ENCODE measurements around the gene HSPB6.

HSPB6 gene

GRCh38 chr19:35790981-35791813 is 34.4 kb upstream of the HSPB6 start:
- POLR2A ChIA-PET = no interaction called here
- CTCF ChIA-PET = no interaction called here

GRCh38 chr19:35789978-35790944 is 33.4 kb upstream of the HSPB6 start:
- no peak overlapping the region for H3K4me3 ChIP-seq (ENCODE audit: low read depth, low read length)
- no peak for TF ChIP-seq CTCF (IDR thresholded peaks at IDR 0.05; ENCODE audit: insufficient read depth, low read length, missing control alignments)
- ChIA-PET POLR2A (no interaction called here), CTCF (interaction anchor here (1.0 kb wide), 1 partner anchor 14 kb away, joined by 3 read pairs; no protein-coding TSS in a partner anchor)
- no peak for DNase-seq (ENCODE audit: low read depth, low spot score)

More at GRCh38 chr19:35790981-35791813, 34.4 kb upstream of the HSPB6 start:
- DNase-seq (ENCODE audit: low read depth, low spot score) = no peak
- TF ChIP-seq CTCF (IDR thresholded peaks at IDR 0.05; ENCODE audit: insufficient read depth, low read length, missing control alignments) = no peak
- H3K4me3 ChIP-seq (ENCODE audit: low read depth, low read length) = no peak overlapping the region

- H3K4me3 ChIP-seq (ENCODE audit: low read depth, low read length) = no peak overlapping the region
- ChIA-PET POLR2A (no interaction called here), CTCF (interaction anchor here (1.0 kb wide), 1 partner anchor 13 kb away, joined by 3 read pairs; no protein-coding TSS in a partner anchor)
- no peak for TF ChIP-seq CTCF (IDR thresholded peaks at IDR 0.05; ENCODE audit: insufficient read depth, low read length, missing control alignments)
- no peak for DNase-seq (ENCODE audit: low read depth, low spot score)
Measured at GRCh38 chr19:35789195-35789977, 32.6 kb upstream of the HSPB6 start.

- DNase-seq (ENCODE audit: low read depth, low spot score) = no peak
- H3K4me3 ChIP-seq (ENCODE audit: low read depth, low read length) = no peak overlapping the region
- CTCF ChIA-PET = no interaction called here
- POLR2A ChIA-PET = no interaction called here
- no peak for TF ChIP-seq CTCF (IDR thresholded peaks at IDR 0.05; ENCODE audit: insufficient read depth, low read length, missing control alignments)
Measured at GRCh38 chr19:35788205-35788960, 31.6 kb upstream of the HSPB6 start.

- ChIA-PET POLR2A (no interaction called here), CTCF (no interaction called here)
- no peak for TF ChIP-seq CTCF (IDR thresholded peaks at IDR 0.05; ENCODE audit: insufficient read depth, low read length, missing control alignments)
- H3K4me3 ChIP-seq (ENCODE audit: low read depth, low read length) = no peak overlapping the region
- DNase-seq (ENCODE audit: low read depth, low spot score) = no peak
Measured at GRCh38 chr19:35787227-35787799, 30.5 kb upstream of the HSPB6 start.

All from AG04449 (cell line).